Measurements from ENCODE around the gene TCF4.

TCF4 gene

GRCh38 chr18:55541571-55541970 is 46.4 kb downstream of the TCF4 start:
- no peak for DNase-seq

GRCh38 chr18:55539240-55539639 is 48.8 kb downstream of the TCF4 start:
- no peak for DNase-seq

- DNase-seq: no peak
Measured at GRCh38 chr18:55534996-55535395, 53.0 kb downstream of the TCF4 start.

- no peak for DNase-seq
Measured at GRCh38 chr18:55534547-55534946, 53.4 kb downstream of the TCF4 start.

- no peak for DNase-seq
Measured at GRCh38 chr18:55530166-55530565, 57.8 kb downstream of the TCF4 start.

GRCh38 chr18:55529581-55529980 is 58.4 kb downstream of the TCF4 start:
- no peak for DNase-seq

GRCh38 chr18:55525845-55526244 is 62.1 kb downstream of the TCF4 start:
- DNase-seq: no peak

GRCh38 chr18:55524353-55525073 is 63.5 kb downstream of the TCF4 start:
- DNase-seq: no peak

GRCh38 chr18:55523001-55523400 is 65.0 kb downstream of the TCF4 start:
- DNase-seq: no peak

GRCh38 chr18:55522011-55522410 is 66.0 kb downstream of the TCF4 start:
- no peak for DNase-seq

GRCh38 chr18:55517055-55517454 is 70.9 kb downstream of the TCF4 start:
- no peak for DNase-seq

- no peak for DNase-seq
Measured at GRCh38 chr18:55515941-55516710, 71.9 kb downstream of the TCF4 start.

- no peak for DNase-seq
Measured at GRCh38 chr18:55515214-55515613, 72.8 kb downstream of the TCF4 start.

- DNase-seq: no peak
Measured at GRCh38 chr18:55513161-55513560, 74.8 kb downstream of the TCF4 start.

- DNase-seq: no peak
Measured at GRCh38 chr18:55511277-55511676, 76.7 kb downstream of the TCF4 start.

GRCh38 chr18:55510809-55511208 is 77.2 kb downstream of the TCF4 start:
- DNase-seq: no peak

GRCh38 chr18:55509631-55510324 is 78.2 kb downstream of the TCF4 start:
- DNase-seq: no peak

GRCh38 chr18:55508651-55509050 is 79.3 kb downstream of the TCF4 start:
- DNase-seq: no peak

- no peak for DNase-seq
Measured at GRCh38 chr18:55506074-55506473, 81.9 kb downstream of the TCF4 start.

GRCh38 chr18:55504808-55505207 is 83.2 kb downstream of the TCF4 start:
- no peak for DNase-seq

GRCh38 chr18:55503167-55503820 is 84.7 kb downstream of the TCF4 start:
- no peak for DNase-seq

GRCh38 chr18:55501982-55502710 is 85.8 kb downstream of the TCF4 start:
- no peak for DNase-seq

GRCh38 chr18:55501579-55501978 is 86.4 kb downstream of the TCF4 start:
- no peak for DNase-seq

Data from NCI-H510A (cell line).